ENCODE results near the gene PLVAP. TPM values are rescaled to one million over a fixed set of nuclear protein-coding genes. Genes with fewer than 3 reads are reported as not detected.

PLVAP gene
- total RNA-seq, 1 donor from 2014 or later: 0.08 TPM

GRCh38 chr19:17332677-17333581, 44.2 kb downstream of the PLVAP start:
- Mint-ChIP-seq H3K27me3 (ENCODE audit: insufficient read depth) (peaks cover 10% of the 10 kb centered on the region), H3K36me3 (ENCODE audit: low read depth) (peaks cover 7% of the 10 kb centered on the region), H3K27ac (no peak overlapping the region), H3K4me1 (ENCODE audit: low read depth) (peaks cover 21% of the 10 kb centered on the region), H3K4me3 (no peak overlapping the region), H3K9me3 (no peaks in the 10 kb centered on the region)
- intact Hi-C loops (cut with micrococcal nuclease): no loop called here
- DNase-seq (ENCODE audit: low spot score): peak; percentile 30

DNA sequence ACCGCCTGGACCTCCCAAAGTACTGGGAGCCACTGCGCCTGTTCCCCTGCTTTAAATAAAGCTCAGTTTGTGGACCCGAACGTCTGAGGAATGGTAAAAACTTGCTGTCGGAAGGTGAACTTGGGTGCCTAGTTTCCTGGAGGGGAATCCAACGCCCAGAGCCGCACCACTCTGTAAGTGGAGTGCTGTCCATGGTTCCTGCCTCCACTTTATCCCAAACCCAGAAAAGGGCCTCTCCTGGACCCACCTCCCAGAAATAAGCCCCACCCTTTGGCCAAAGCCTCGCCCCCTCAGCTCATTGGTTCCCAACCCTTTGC, 44.8 kb downstream of the PLVAP start:
- Mint-ChIP-seq H3K4me3 (no peak overlapping the region), H3K4me1 (ENCODE audit: low read depth) (peaks cover 21% of the 10 kb centered on the region), H3K27ac (no peak overlapping the region), H3K36me3 (ENCODE audit: low read depth) (peaks cover 7% of the 10 kb centered on the region), H3K9me3 (no peaks in the 10 kb centered on the region), H3K27me3 (ENCODE audit: insufficient read depth) (peaks cover 10% of the 10 kb centered on the region)
- intact Hi-C loops (cut with micrococcal nuclease): no loop called here
- DNase-seq (ENCODE audit: low spot score): no peak

DNA sequence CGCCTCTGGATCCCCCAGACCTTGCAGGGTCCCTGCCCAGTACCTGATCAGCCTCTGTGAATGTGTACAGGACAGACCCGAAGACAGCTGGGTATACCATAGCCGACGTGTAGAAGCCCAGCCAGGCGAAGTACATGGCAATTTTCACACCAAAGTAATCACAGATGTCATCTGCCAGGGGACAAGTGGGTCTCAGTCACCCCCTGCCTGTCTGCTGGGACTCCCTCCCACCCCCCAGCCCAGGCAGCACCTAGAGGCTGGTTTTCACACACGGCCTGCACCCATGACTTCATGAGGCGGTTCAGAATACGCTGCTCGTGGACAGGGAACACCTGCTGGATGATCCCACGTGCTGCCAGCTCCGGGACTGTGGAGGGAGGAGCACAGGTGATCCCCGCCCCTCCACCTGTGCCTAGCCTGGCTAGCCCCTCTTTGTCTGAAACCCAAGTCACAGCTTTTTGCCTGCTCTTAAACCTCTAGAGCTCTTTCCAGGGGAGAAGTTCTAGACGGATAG, 46.0 kb downstream of the PLVAP start:
- no peak overlapping the region for H3K4me3 Mint-ChIP-seq
- intact Hi-C loops (cut with micrococcal nuclease): no loop called here

GRCh38 chr19:17330262-17331044, 46.7 kb downstream of the PLVAP start:
- no peak for DNase-seq (ENCODE audit: low spot score)
- intact Hi-C loops (cut with micrococcal nuclease): no loop called here
- Mint-ChIP-seq H3K36me3 (ENCODE audit: low read depth) (peaks cover 7% of the 10 kb centered on the region), H3K9me3 (no peaks in the 10 kb centered on the region), H3K4me3 (peak overlapping the region; percentile 41), H3K27ac (no peak overlapping the region), H3K27me3 (ENCODE audit: insufficient read depth) (peaks cover 10% of the 10 kb centered on the region), H3K4me1 (ENCODE audit: low read depth) (peaks cover 21% of the 10 kb centered on the region)

More for the DNA sequence above, 46.0 kb downstream of the PLVAP start:
- no peaks in the 10 kb centered on the region for H3K9me3 Mint-ChIP-seq
- no peak overlapping the region for H3K27ac Mint-ChIP-seq
- H3K36me3 Mint-ChIP-seq (ENCODE audit: low read depth): peaks cover 7% of the 10 kb centered on the region
- no peak for DNase-seq (ENCODE audit: low spot score)
- peaks cover 21% of the 10 kb centered on the region for H3K4me1 Mint-ChIP-seq (ENCODE audit: low read depth)
- H3K27me3 Mint-ChIP-seq (ENCODE audit: insufficient read depth): peaks cover 10% of the 10 kb centered on the region

GRCh38 chr19:17329366-17330261, 47.5 kb downstream of the PLVAP start:
- no peak for DNase-seq (ENCODE audit: low spot score)
- Mint-ChIP-seq H3K27ac (no peak overlapping the region), H3K27me3 (ENCODE audit: insufficient read depth) (peaks cover 10% of the 10 kb centered on the region), H3K4me1 (ENCODE audit: low read depth) (peaks cover 14% of the 10 kb centered on the region), H3K36me3 (ENCODE audit: low read depth) (peaks cover 7% of the 10 kb centered on the region), H3K4me3 (peak overlapping the region; percentile 64), H3K9me3 (no peaks in the 10 kb centered on the region)
- intact Hi-C loops (cut with micrococcal nuclease): no loop called here

- Mint-ChIP-seq H3K27ac (no peak overlapping the region), H3K4me1 (ENCODE audit: low read depth) (peaks cover 10% of the 10 kb centered on the region), H3K4me3 (peak overlapping the region; percentile 64), H3K36me3 (ENCODE audit: low read depth) (peaks cover 5% of the 10 kb centered on the region), H3K27me3 (ENCODE audit: insufficient read depth) (peaks cover 9% of the 10 kb centered on the region), H3K9me3 (no peaks in the 10 kb centered on the region)
- DNase-seq (ENCODE audit: low spot score): no peak
- intact Hi-C loops (cut with micrococcal nuclease): loop anchor here (1.0 kb wide), 1 partner anchor 9 kb away; the partner anchor contains the start of gene GTPBP3
Observed at GRCh38 chr19:17328517-17329365, 48.4 kb downstream of the PLVAP start.

- H3K27me3 Mint-ChIP-seq (ENCODE audit: insufficient read depth): peaks cover 8% of the 10 kb centered on the region
- H3K4me3 Mint-ChIP-seq: peak overlapping the region; percentile 64
- intact Hi-C loops (cut with micrococcal nuclease): loop anchor here (1.0 kb wide), 1 partner anchor 9 kb away; the partner anchor contains the start of gene GTPBP3
- no peaks in the 10 kb centered on the region for H3K9me3 Mint-ChIP-seq
- H3K36me3 Mint-ChIP-seq (ENCODE audit: low read depth): peaks cover 4% of the 10 kb centered on the region
- peaks cover 4% of the 10 kb centered on the region for H3K4me1 Mint-ChIP-seq (ENCODE audit: low read depth)
- H3K27ac Mint-ChIP-seq: no peak overlapping the region
- DNase-seq (ENCODE audit: low spot score): no peak
Observed at GRCh38 chr19:17327654-17328516, 49.3 kb downstream of the PLVAP start.

GRCh38 chr19:17327068-17327653, 50.0 kb downstream of the PLVAP start:
- H3K36me3 Mint-ChIP-seq (ENCODE audit: low read depth): peaks cover 7% of the 10 kb centered on the region
- no peaks in the 10 kb centered on the region for H3K4me1 Mint-ChIP-seq (ENCODE audit: low read depth)
- H3K27me3 Mint-ChIP-seq (ENCODE audit: insufficient read depth): peaks cover 8% of the 10 kb centered on the region
- no peak for DNase-seq (ENCODE audit: low spot score)
- no peak overlapping the region for H3K27ac Mint-ChIP-seq
- intact Hi-C loops (cut with micrococcal nuclease): no loop called here
- no peaks in the 10 kb centered on the region for H3K9me3 Mint-ChIP-seq
- no peak overlapping the region for H3K4me3 Mint-ChIP-seq

GRCh38 chr19:17326595-17326966, 50.6 kb downstream of the PLVAP start:
- Mint-ChIP-seq H3K9me3 (no peaks in the 10 kb centered on the region), H3K27me3 (ENCODE audit: insufficient read depth) (peaks cover 8% of the 10 kb centered on the region), H3K4me3 (no peak overlapping the region), H3K27ac (no peak overlapping the region), H3K36me3 (ENCODE audit: low read depth) (peaks cover 7% of the 10 kb centered on the region), H3K4me1 (ENCODE audit: low read depth) (no peaks in the 10 kb centered on the region)
- intact Hi-C loops (cut with micrococcal nuclease): no loop called here
- DNase-seq (ENCODE audit: low spot score): no peak

- Mint-ChIP-seq H3K27me3 (ENCODE audit: insufficient read depth) (peaks cover 8% of the 10 kb centered on the region), H3K27ac (no peak overlapping the region), H3K9me3 (no peaks in the 10 kb centered on the region), H3K36me3 (ENCODE audit: low read depth) (peaks cover 7% of the 10 kb centered on the region), H3K4me3 (no peak overlapping the region), H3K4me1 (ENCODE audit: low read depth) (no peaks in the 10 kb centered on the region)
- intact Hi-C loops (cut with micrococcal nuclease): no loop called here
- no peak for DNase-seq (ENCODE audit: low spot score)
Observed at GRCh38 chr19:17325881-17326594, 51.1 kb downstream of the PLVAP start.
